ENCODE measurements around the gene LMBR1.
"Not testable (repeated sequence)": the region's sequence is repeated elsewhere in the genome, so short reads cannot be mapped to it uniquely, and the experiment has no call there.

LMBR1 gene

GRCh38 chr7:156892821-156893706 is at the start of gene LMBR1:
Gene LMBR1 (minus strand): TSS chr7:156893183. CDS start chr7:156892993, 190 bp downstream.
- DNase-seq, result peak; percentile 97

DNA sequence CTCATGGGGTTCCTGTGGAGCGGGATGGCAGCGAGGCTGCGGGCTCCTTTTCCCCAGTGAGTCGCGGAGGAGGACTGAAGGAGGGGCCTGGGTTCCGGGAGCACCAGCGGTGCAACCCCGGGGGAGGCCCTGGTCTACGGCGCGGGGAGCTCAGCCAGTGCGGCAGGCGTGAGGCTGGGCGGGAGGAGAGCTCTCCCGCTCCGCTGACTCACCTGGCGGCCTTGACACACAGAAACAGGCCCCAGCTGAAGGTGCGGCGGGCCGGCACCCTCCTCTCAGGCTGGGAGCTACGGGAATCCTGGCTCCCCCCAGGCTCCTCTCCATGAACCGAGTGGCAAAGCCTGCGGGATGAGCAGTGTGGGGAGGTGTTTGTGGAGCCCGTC is 49.7 kb upstream of the LMBR1 start:
- no peak for DNase-seq

- DNase-seq, result no peak
These were observed 48.6 kb upstream of the LMBR1 start for GRCh38 chr7:156941393-156942182.

DNA sequence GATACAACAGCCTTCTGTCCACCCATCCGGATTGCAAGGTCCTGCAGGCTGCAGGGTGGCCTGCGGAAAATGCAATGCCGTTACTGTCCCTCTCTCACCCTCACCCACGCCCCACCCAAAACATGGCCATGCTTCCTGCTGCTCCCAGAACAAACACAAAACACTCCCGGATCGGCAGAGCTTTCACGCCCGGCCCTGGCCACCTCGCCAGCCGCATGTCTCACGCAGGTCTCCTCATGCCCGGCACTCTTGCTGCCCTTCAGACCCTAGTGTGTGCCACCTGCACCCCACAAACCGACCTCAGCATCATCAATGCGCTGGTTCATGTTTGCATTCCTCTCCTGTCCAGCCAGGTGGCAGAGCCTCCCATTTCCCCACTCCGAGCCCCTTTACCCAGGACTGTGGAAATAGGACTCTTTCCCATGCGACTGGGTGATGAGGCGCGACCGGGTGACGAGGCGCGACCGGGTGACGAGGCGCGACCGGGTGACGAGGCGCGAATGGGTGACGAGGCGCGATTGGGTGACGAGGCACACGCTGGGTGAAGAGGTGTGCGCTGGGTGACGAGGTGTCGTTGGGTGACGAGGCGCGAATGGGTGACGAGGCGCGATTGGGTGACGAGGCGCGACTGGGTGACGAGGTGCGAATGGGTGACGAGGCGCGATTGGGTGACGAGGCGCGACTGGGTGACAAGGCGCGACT is 47.6 kb upstream of the LMBR1 start:
- no peak for DNase-seq

GRCh38 chr7:156936766-156937165 is 43.8 kb upstream of the LMBR1 start:
- not testable (repeated sequence) for DNase-seq

- DNase-seq, result no peak
These were observed 42.3 kb upstream of the LMBR1 start for GRCh38 chr7:156935250-156935649.

DNA sequence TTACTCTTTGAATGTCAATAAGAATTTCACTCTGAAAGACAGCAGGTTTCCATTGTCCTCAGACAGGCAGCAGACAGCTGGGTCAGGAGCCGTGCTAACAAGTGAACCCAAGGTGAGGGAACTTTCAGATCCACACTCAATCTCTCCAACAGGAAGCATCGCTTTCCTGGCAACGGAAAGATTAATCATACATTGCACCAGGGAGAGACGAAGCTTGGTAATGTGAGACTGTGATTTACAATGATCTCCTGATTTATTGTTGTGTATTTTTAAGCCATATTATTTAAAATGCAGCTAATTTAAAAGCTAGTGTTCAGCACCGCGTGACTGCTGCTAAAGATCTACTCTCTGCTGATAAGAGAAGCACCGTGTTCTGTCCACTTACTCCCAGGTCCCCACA is 39.0 kb upstream of the LMBR1 start:
- DNase-seq, result peak; percentile 90

GRCh38 chr7:156929789-156930539 is 37.0 kb upstream of the LMBR1 start:
- no peak for DNase-seq

- DNase-seq, result no peak
These were observed 35.4 kb upstream of the LMBR1 start for GRCh38 chr7:156928406-156928747.

GRCh38 chr7:156927571-156928405 is 34.8 kb upstream of the LMBR1 start:
- DNase-seq, result peak; percentile 58

DNA sequence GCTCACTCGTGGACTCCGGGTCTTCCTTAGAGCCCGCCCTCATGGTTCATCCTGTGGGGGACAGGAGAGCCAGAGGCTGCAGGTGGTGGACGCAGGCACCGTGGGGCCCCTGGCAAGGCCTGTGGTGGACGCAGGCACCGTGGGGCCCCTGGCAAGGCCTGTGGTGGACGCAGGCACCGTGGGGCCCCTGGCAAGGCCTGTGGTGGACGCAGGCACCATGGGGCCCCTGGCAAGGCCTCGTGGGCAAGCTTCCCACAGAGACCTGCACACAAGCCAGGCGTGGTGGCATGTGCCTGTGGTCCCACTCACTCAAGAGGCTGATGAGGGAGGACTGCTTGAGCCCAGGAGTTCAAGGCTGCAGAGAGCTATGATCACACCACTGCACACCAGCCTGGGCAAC is 32.8 kb upstream of the LMBR1 start:
- not testable (repeated sequence) for DNase-seq

DNA sequence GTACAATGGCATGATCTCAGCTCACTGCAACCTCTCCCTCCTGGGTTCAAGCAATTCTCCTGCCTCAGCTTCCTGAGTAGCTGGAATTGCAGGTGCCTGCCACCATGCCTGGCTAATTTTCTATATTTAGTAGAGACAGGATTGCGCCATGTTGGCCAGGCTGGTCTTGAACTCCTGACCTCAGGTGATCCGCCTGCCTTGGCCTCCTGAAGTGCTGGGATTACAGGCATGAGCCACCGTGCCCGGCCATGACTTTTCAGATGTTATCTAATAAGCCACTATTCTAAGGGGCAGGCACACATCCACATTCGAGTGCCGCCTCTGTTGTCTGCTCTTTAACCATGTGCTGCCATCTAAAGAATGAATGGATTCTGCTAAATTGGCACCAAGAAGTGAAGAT is 29.3 kb upstream of the LMBR1 start:
- not testable (repeated sequence) for DNase-seq

GRCh38 chr7:156920487-156921373 is 27.7 kb upstream of the LMBR1 start:
- DNase-seq, result not testable (repeated sequence)

DNA sequence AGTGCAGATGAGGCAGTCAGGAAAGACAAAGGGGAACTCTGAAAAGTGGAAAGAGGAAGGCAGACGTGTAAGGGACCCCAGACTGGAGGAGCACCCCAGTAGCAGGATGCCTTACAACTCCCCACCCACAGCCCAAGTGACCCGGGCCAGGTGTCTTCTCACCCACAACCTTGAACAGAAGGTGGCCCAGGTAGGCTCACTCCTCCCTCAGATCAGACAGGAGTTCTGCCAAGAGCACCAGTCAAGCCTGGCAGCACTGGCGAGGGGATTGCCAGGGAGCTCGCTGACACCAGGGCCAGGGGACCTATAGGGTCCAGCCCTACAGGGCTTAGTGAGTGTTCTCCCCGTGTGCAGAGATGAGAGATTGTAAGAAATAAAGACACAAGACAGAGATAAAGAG is 27.1 kb upstream of the LMBR1 start:
- no peak for DNase-seq

GRCh38 chr7:156919132-156919713 is 26.2 kb upstream of the LMBR1 start:
- DNase-seq, result no peak

- DNase-seq, result no peak
These were observed 25.7 kb upstream of the LMBR1 start for GRCh38 chr7:156918635-156919034.

DNA sequence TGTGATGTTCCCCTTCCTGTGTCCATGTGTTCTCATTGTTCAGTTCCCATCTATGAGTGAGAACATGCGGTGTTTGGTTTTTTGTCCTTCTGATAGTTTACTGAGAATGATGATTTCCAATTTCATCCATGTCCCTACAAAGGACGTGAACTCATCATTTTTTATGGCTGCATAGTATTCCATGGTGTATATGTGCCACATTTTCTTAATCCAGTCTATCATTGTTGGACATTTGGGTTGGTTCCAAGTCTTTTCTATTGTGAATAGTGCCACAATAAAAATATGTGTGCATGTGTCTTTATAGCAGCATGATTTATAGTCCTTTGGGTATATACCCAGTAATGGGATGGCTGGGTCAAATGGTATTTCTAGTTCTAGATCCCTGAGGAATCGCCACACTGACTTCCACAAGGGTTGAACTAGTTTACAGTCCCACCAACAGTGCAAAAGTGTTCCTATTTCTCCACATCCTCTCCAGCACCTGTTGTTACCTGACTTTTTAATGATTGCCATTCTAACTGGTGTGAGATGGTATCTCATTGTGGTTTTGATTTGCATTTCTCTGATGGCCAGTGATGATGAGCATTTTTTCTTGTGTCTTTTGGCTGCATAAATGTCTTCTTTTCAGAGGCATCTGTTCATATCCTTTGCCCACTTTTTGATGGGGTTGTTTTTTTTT is 16.7 kb upstream of the LMBR1 start:
- DNase-seq, result not testable (repeated sequence)

- DNase-seq, result no peak
These were observed 14.7 kb upstream of the LMBR1 start for GRCh38 chr7:156907656-156908055.

GRCh38 chr7:156906200-156906649 is 13.2 kb upstream of the LMBR1 start:
- no peak for DNase-seq
